IPS-11a (cell line): ENCODE measurements around the gene PSMG1.
A peak's percentile ranks its signal among the peaks of the same experiment; 100 is the strongest.
"Not testable (repeated sequence)": the region's sequence is repeated elsewhere in the genome, so short reads cannot be mapped to it uniquely, and the experiment has no call there.

Source experiments
- H3K4me3 ChIP-seq: one replicate; pipeline ENCODE4 v1.5.1; 2013; ENCODE audit warnings: low read depth, low read length, control low read depth

The PSMG1 gene

GRCh38 chr21:39183272-39184049 is at the start of gene PSMG1:
Gene PSMG1 (minus strand): TSS chr21:39183451. CDS start chr21:39183385, 66 bp downstream.
- peak within 1 kb of the TSS; percentile 90 for H3K4me3 ChIP-seq

DNA sequence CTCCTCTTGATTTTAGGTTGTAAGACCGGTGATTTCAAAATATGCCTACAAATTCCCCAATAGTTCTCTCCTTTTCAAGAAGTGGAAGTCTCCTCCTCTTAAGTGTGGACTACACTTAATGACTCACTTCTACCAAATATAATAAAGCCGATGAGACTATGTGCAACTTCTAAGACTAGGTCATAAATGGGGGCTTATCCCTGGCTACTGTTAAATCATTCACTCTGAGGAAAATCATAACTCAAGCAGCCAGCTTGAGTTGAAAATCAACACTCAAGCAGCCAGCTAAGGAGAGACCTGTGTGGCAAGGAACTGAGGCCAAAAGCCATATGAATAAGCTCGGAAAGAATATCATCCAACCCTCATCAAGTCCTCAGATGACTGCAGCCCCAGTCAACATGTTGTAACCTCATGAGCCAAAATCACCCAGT is 49.6 kb upstream of the PSMG1 start:
- no peak overlapping the region for H3K4me3 ChIP-seq

- H3K4me3 ChIP-seq = no peak overlapping the region
These were observed 41.7 kb upstream of the PSMG1 start for GRCh38 chr21:39224930-39225329.

- no peak overlapping the region for H3K4me3 ChIP-seq
These were observed 38.8 kb upstream of the PSMG1 start for GRCh38 chr21:39221997-39222486.

- no peak overlapping the region for H3K4me3 ChIP-seq
These were observed 38.2 kb upstream of the PSMG1 start for GRCh38 chr21:39221282-39221996.

DNA sequence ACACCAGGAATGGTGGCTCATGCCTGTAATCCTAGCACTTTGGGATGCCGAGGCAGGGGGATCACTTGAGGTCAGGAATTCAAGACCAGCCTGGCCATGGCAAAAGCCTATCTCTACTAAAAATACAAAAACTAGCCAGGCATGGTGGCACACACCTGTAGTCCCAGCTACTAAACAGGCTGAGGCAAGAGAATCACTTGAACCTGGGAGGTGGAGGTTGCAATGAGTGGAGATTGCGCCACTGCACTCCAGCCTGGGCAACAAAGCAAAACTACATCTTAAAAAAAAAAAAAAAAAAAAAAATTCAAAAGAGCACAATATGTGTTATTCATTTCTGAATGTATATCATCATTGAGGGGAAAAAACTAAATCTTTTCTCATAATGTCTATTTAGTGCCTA is 37.6 kb upstream of the PSMG1 start:
- H3K4me3 ChIP-seq = not testable (repeated sequence)

DNA sequence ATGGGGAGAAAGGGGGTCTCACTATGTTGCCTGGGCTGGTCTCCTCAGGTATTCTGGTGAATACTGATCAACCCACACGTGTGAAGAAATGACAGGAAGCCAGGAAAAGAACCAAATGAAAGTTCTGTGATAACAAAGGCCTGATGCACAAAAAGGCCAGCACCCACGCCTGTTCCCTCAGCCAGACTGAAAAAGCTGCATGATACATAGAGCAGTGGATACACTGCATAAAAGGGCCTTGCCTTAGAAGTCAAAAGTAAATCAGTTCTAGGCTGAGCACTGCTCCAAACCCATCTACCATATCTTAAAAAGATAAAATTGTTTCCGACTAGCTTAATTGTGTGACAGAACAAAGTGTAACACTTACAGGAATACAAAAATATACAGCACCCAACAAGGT is 36.9 kb upstream of the PSMG1 start:
- H3K4me3 ChIP-seq = no peak overlapping the region

DNA sequence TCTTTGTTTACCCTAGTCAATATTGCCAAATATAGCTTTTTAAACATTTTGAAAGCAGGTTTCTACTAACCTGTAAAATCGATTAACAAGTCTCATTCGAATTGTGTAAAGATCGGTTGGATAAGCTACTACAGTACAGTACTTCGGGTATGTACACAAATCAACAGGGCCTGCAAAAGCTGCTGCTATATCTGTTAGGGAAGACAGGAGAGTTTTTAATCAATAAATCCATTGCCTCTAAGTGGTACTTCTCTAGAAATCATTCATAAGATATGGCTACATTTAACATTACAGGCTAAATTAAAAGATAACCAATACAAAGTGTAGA is 34.8 kb upstream of the PSMG1 start:
- no peak overlapping the region for H3K4me3 ChIP-seq

- H3K4me3 ChIP-seq = no peak overlapping the region
These were observed 34.3 kb upstream of the PSMG1 start for GRCh38 chr21:39217356-39218081.

DNA sequence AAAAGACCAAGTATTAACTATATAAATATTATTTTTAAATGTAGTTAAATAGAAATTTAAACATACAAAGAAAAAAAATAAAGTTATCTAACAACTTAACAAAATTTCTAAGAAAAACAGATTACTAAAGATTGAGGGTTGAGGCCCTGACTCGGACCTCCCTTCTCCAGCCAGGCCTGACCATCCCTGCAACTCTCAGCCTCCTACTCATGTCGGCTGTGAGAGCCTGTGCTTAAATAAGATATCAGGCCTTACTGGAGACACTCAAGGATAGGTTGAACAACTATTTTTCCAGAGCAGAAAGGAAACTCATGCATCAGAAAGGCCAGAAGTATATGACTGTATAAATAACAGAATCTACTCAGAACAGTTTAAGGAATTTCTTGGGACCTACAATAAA is 33.0 kb upstream of the PSMG1 start:
- no peak overlapping the region for H3K4me3 ChIP-seq

DNA sequence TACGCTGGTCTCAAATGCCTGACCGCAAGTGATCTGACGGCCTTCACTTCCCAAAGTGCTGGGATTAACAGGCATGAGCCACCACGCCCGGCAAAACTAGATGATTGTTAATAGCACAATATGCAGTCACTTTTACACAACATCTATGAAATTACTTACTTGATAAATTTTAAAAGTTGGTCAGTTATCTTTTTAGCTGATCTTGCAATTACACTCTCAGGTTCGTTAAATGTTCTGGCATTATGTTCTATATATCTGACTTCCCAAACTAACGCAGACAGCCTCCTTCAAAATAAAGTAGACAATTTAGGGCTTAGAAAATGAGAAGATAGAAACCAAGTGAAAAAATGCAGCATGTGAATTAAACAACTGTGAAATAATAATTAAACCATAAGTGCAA is 31.8 kb upstream of the PSMG1 start:
- H3K4me3 ChIP-seq = no peak overlapping the region

DNA sequence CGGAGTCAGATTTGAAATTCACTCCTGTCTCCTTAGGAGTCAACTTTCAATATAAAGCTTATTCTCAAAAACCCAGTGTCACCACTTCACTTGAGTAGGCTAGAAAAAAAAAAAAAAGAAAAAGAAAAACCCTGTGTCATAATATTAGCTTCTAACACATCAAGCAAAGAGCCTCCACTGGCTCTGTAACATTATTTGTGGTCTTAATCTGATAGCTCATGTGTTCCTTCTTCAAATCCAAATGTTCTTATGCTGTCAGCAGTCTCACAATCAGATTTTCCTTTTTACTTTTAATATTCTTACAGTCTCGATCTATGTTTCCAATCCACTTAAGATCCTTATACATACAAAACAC is 26.1 kb upstream of the PSMG1 start:
- no peak overlapping the region for H3K4me3 ChIP-seq

DNA sequence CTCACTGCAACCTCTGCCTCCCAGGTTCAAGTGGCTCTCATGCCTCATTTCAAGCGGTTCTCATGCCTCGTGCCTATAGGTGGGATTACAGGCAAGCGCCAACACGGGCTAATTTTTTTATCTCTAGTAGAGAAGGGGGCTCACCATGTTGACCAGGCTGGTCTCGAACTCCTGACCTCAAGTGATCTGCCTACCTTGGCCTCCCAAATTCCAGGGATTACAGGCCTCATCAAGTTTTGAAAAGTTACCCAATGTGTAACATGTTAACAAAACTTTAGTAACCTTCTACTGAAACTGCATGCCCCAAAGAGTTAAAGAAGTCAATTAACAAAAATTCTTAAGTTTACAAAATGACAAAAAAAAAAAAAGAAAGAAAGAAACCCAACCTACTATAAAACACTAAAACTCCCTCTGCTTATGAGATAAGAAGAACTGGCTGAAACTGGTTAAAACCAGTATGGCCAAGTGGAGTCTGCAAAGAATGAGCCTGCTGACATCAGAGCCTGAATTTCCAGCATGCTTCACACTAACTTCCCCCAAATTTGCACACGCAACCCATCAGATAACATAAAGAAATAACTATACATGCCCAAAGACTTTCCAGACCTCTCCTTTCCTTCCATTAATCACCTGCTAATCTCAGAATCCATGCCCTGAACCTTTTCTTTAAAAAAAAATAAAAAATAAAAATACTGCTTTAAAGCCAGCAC is 25.5 kb upstream of the PSMG1 start:
- no peak overlapping the region for H3K4me3 ChIP-seq

DNA sequence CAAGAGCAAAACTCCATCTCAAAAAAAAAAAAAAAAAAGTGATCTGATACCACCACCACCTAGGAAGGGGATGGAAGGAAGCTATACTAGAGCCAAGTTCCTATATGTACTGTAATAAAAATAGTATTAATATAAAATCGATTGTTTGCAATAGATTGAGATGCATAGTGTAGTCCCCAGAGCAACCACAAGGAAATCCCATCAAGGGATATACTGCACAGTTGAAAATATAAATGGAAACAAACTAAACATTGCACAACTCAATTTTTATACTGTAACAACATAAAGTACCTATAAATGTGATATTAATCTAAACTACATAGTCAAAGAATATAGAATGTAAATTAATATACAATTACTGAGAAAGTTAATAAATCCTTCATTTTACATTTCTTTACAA is 20.9 kb upstream of the PSMG1 start:
- no peak overlapping the region for H3K4me3 ChIP-seq

- H3K4me3 ChIP-seq = no peak overlapping the region
These were observed 15.5 kb upstream of the PSMG1 start for GRCh38 chr21:39198800-39199199.

GRCh38 chr21:39197448-39198233 is 14.4 kb upstream of the PSMG1 start:
- H3K4me3 ChIP-seq = no peak overlapping the region

- no peak overlapping the region for H3K4me3 ChIP-seq
These were observed 13.6 kb upstream of the PSMG1 start for GRCh38 chr21:39196838-39197237.

GRCh38 chr21:39196310-39196709 is 13.1 kb upstream of the PSMG1 start:
- no peak overlapping the region for H3K4me3 ChIP-seq

GRCh38 chr21:39193380-39193779 is 10.1 kb upstream of the PSMG1 start:
- no peak overlapping the region for H3K4me3 ChIP-seq

DNA sequence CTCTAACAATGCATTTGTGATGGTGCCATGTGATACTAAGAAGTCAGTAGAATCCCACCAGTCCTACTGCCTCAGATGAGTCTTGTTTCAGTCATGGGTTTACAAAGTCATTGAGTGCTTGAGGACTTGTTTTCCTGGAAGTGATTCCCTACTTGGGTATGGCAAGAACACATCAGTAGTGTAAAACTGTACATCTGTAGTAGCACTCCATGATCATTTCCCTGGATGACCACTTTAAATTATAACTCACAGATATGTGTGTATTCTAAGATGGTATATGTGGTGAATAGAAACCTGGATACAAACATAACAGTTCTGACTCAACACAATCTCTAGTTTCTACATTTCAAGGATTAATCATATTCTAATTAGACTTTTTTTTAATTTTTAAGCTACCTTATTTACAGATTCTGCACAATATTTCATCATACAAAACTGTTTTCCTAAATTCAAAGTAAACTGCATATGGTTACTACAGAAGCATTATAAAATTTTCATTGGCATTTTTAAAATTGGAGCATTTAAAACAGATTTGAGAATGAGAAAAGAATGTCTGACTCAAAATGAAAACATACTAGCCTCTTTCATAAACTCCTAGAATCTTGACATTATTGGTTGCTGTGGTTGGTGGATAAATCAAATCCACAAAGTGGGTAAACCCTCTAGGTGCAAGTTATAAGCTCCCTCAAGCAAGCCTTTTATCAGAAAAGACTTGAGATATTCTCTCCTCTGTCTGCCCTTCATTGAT is 6.8 kb upstream of the PSMG1 start:
- H3K4me3 ChIP-seq = no peak overlapping the region
